ENCODE measurements around the gene ATP1A1.

GRCh38 chr1:116380499-116381242 is 7.6 kb downstream of the ATP1A1 start:
- TF ChIP-seq ATF2 (CRISPR knock-in tag; IDR thresholded peaks at IDR 0.05; ENCODE audit: borderline replicate concordance, low read depth), result no peak
- no peak for TF ChIP-seq CTCF (IDR thresholded peaks at IDR 0.05)
- TF ChIP-seq CBFB (CRISPR knock-in tag; IDR thresholded peaks at IDR 0.05; ENCODE audit: low read depth), result no peak
- TF ChIP-seq ELF4 (CRISPR knock-in tag; IDR thresholded peaks at IDR 0.05; ENCODE audit: low read depth), result no peak
- no peak for TF ChIP-seq ZNF121 (CRISPR knock-in tag; IDR thresholded peaks at IDR 0.05)
- TF ChIP-seq FOXK1 (CRISPR knock-in tag; IDR thresholded peaks at IDR 0.05), result no peak
- no peak for TF ChIP-seq JUN (CRISPR knock-in tag; IDR thresholded peaks at IDR 0.05)
- TF ChIP-seq, protein P1, sequence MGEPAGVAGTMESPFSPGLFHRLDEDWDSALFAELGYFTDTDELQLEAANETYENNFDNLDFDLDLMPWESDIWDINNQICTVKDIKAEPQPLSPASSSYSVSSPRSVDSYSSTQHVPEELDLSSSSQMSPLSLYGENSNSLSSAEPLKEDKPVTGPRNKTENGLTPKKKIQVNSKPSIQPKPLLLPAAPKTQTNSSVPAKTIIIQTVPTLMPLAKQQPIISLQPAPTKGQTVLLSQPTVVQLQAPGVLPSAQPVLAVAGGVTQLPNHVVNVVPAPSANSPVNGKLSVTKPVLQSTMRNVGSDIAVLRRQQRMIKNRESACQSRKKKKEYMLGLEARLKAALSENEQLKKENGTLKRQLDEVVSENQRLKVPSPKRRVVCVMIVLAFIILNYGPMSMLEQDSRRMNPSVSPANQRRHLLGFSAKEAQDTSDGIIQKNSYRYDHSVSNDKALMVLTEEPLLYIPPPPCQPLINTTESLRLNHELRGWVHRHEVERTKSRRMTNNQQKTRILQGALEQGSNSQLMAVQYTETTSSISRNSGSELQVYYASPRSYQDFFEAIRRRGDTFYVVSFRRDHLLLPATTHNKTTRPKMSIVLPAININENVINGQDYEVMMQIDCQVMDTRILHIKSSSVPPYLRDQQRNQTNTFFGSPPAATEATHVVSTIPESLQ (CRISPR knock-in tag; IDR thresholded peaks at IDR 0.05), result no peak
- no peak for TF ChIP-seq NFYB (CRISPR knock-in tag; conservative IDR thresholded peaks at IDR 0.05; ENCODE audit: low read depth)
